H1 (cell line): ENCODE results near the gene RUSC2. TPM values are rescaled to one million over a fixed set of nuclear protein-coding genes. Genes with fewer than 3 reads are reported as not detected.

Source experiments
- CTCF ChIA-PET: fragments of 300-600 bp; sonication (Branson Sonifier 250); formaldehyde crosslinking; loops from one replicate; lab custom pipeline; 2021; ENCODE audit not compliant: partially characterized antibody; lab: Charles Lee
- POLR2A ChIA-PET: fragments of 300-600 bp; sonication (Branson Sonifier 250); formaldehyde crosslinking; loops from one replicate; lab custom pipeline; 2021; ENCODE audit warnings: inconsistent platforms; ENCODE audit not compliant: partially characterized antibody; lab: Charles Lee
- DNase-seq, 2 experiments: peaks; one replicate each; pipeline versions ENCODE4 v3.0.0 to v3.0.0-alpha.2; 2010 to 2022; ENCODE audit warnings: low spot score in 2 of 2, low read depth in 1 of 2, mixed read lengths in 1 of 2
- FAIRE-seq: peaks from 2 replicates; lab custom pipeline; 2011; peaks lifted over from hg19 to GRCh38; lab: Jason Lieb, UNC
- H2AFZ ChIP-seq: 2 replicates; pipeline ENCODE4 v1.8.1; 2012; ENCODE audit warnings: low read length, inconsistent platforms
- H2AK5ac ChIP-seq: 2 replicates; pipeline ENCODE4 v1.6.1; 2013; ENCODE audit warnings: low read depth, low read length
- H2BK120ac ChIP-seq: replicated peaks from 2 replicates; pipeline ENCODE3; 2013; ENCODE audit warnings: low read depth, low read length, inconsistent platforms
- H2BK12ac ChIP-seq: 2 replicates; pipeline ENCODE4 v1.6.1; 2013; ENCODE audit warnings: low read depth, low read length
- H2BK15ac ChIP-seq: 2 replicates; pipeline ENCODE4 v1.6.1; 2013; ENCODE audit warnings: low read length
- H2BK20ac ChIP-seq: 2 replicates; pipeline ENCODE4 v1.6.1; 2013; ENCODE audit warnings: low read length
- H2BK5ac ChIP-seq: 2 replicates; pipeline ENCODE4 v1.6.1; 2013; ENCODE audit warnings: low read depth, low read length
- H3K14ac ChIP-seq: 2 replicates; pipeline ENCODE4 v1.6.1; 2013; ENCODE audit warnings: inconsistent platforms; ENCODE audit not compliant: insufficient read length
- H3K18ac ChIP-seq: 2 replicates; pipeline ENCODE4 v1.6.1; 2013; ENCODE audit warnings: low read length; ENCODE audit errors: extremely low read depth
- H3K23ac ChIP-seq: 2 replicates; pipeline ENCODE4 v1.6.1; 2013; ENCODE audit warnings: inconsistent platforms; ENCODE audit not compliant: insufficient read length
- H3K23me2 ChIP-seq: 2 replicates; pipeline ENCODE4 v1.6.1; 2013; ENCODE audit warnings: low read depth, low read length
- H3K27ac ChIP-seq: 2 replicates; pipeline ENCODE4 v1.6.1; 2011; ENCODE audit warnings: low read depth, low read length, inconsistent platforms
- H3K27me3 ChIP-seq, 4 experiments: replicated peaks in 1 of 4; 1 replicate in 1 of 4; 2 replicates in 3 of 4; pipeline versions ENCODE4 v1.6.1 to v1.8.1; 2011 to 2013; ENCODE audit warnings: low read length in 3 of 4, mild to moderate bottlenecking in 3 of 4, inconsistent platforms in 2 of 4, mixed read lengths in 2 of 4, moderate library complexity in 1 of 4; ENCODE audit not compliant: control insufficient read depth in 3 of 4, insufficient read depth in 3 of 4; ENCODE audit errors: extremely low read depth in 1 of 4
- H3K36me3 ChIP-seq, 4 experiments: 2 replicates each; pipeline versions ENCODE4 v1.6.1 to v1.8.1; 2011 to 2013; ENCODE audit warnings: mild to moderate bottlenecking in 4 of 4, low read length in 3 of 4, moderate library complexity in 2 of 4, control low read depth in 1 of 4, inconsistent platforms in 1 of 4; ENCODE audit not compliant: insufficient read depth in 4 of 4, control insufficient read depth in 2 of 4
- H3K4ac ChIP-seq: replicated peaks from 2 replicates; pipeline ENCODE3; 2013; ENCODE audit warnings: low read length, low read depth, mixed read lengths, inconsistent platforms; ENCODE audit not compliant: insufficient read length
- H3K4me1 ChIP-seq, 4 experiments: replicated peaks in 1 of 4; 1 replicate in 1 of 4; 2 replicates in 3 of 4; pipeline versions ENCODE4 v1.6.1 to v1.8.1; 2011 to 2013; ENCODE audit warnings: low read length in 3 of 4, inconsistent platforms in 2 of 4, mixed read lengths in 1 of 4; ENCODE audit not compliant: insufficient read depth in 4 of 4, control insufficient read depth in 3 of 4
- H3K4me2 ChIP-seq, 2 experiments: 2 replicates each; pipeline versions ENCODE4 v1.6.1 to v1.8.1; 2011 to 2013; ENCODE audit warnings: low read depth in 2 of 2, low read length in 2 of 2, control low read depth in 1 of 2, inconsistent platforms in 1 of 2, mild to moderate bottlenecking in 1 of 2; ENCODE audit not compliant: insufficient read depth in 1 of 2
- H3K4me3 ChIP-seq, 4 experiments: fragments of 200-600, 300-600 bp in 1 of 4; sonication (generic), shearing (Covaris generic), sonication (Bioruptor Twin) in 1 of 4; 2 replicates each; pipeline versions ENCODE4 v1.5.1 to v1.8.1; 2011 to 2016; ENCODE audit warnings: low read length in 4 of 4, low read depth in 3 of 4, control low read depth in 2 of 4, inconsistent platforms in 2 of 4, mild to moderate bottlenecking in 2 of 4, mixed read lengths in 1 of 4, moderate library complexity in 1 of 4; ENCODE audit not compliant: insufficient read depth in 2 of 4; ENCODE audit errors: extremely low read depth in 1 of 4
- H3K56ac ChIP-seq: replicated peaks from 2 replicates; pipeline ENCODE3; 2013; ENCODE audit warnings: low read depth, mild to moderate bottlenecking, mixed read lengths, low read length, inconsistent platforms; ENCODE audit not compliant: insufficient read length
- H3K79me1 ChIP-seq: 2 replicates; pipeline ENCODE4 v1.6.1; 2013; ENCODE audit warnings: low read depth, low read length, control low read depth
- H3K79me2 ChIP-seq, 2 experiments: 2 replicates each; pipeline versions ENCODE4 v1.6.1 to v1.8.1; 2012 to 2013; ENCODE audit warnings: low read length in 2 of 2, mild to moderate bottlenecking in 2 of 2, inconsistent platforms in 1 of 2; ENCODE audit not compliant: insufficient read depth in 2 of 2, control insufficient read depth in 1 of 2
- H3K9ac ChIP-seq, 4 experiments: replicated peaks in 1 of 4; 1 replicate in 1 of 4; 2 replicates in 3 of 4; pipeline versions ENCODE4 v1.6.1 to v1.8.1; 2011 to 2013; ENCODE audit warnings: low read depth in 3 of 4, low read length in 3 of 4, control low read depth in 2 of 4, mild to moderate bottlenecking in 2 of 4, moderate library complexity in 2 of 4, inconsistent platforms in 1 of 4; ENCODE audit errors: extremely low read depth in 1 of 4
- H3K9me3 ChIP-seq, 2 experiments: 2 replicates each; pipeline versions ENCODE4 v1.6.1 to v1.8.1; 2012 to 2013; ENCODE audit warnings: mild to moderate bottlenecking in 2 of 2, moderate library complexity in 2 of 2, control low read depth in 1 of 2, inconsistent platforms in 1 of 2, low read depth in 1 of 2, low read length in 1 of 2, mixed read lengths in 1 of 2; ENCODE audit not compliant: insufficient read depth in 2 of 2
- H4K20me1 ChIP-seq, 2 experiments: replicated peaks in 1 of 2; 2 replicates each; pipeline versions ENCODE3 to v1.8.1; 2011 to 2013; ENCODE audit warnings: inconsistent platforms in 2 of 2, low read length in 2 of 2, mild to moderate bottlenecking in 1 of 2; ENCODE audit not compliant: insufficient read depth in 2 of 2, control insufficient read depth in 1 of 2
- H4K5ac ChIP-seq: 2 replicates; pipeline ENCODE4 v1.6.1; 2013; ENCODE audit warnings: low read length, low read depth, mixed read lengths, inconsistent platforms; ENCODE audit not compliant: insufficient read length
- H4K8ac ChIP-seq: 2 replicates; pipeline ENCODE4 v1.8.0; 2013; ENCODE audit warnings: mild to moderate bottlenecking, moderate library complexity, low read length, inconsistent platforms; ENCODE audit not compliant: insufficient read depth; ENCODE audit errors: extremely low read depth
- H4K91ac ChIP-seq: replicated peaks from 2 replicates; pipeline ENCODE3; 2013; ENCODE audit warnings: low read length, mixed read lengths, inconsistent platforms; ENCODE audit not compliant: insufficient read length
- CHD1 ChIP-seq: IDR thresholded peaks from 2 replicates; pipeline ENCODE4 v1.6.1; 2012; ENCODE audit warnings: low read depth, low read length, improper control_type of control experiment
- CTBP2 ChIP-seq: IDR thresholded peaks from 2 replicates; pipeline ENCODE4 v1.7.0; 2011; ENCODE audit warnings: borderline replicate concordance, mild to moderate bottlenecking, moderate library complexity, mixed read lengths, low read length; ENCODE audit not compliant: insufficient read depth, insufficient read length
- HDAC2 ChIP-seq, 2 experiments: fragments of 300-600 bp in 1 of 2; sonication (generic) in 1 of 2; IDR thresholded peaks; 2 replicates each; pipeline ENCODE4 v1.6.1; 2011 to 2012; ENCODE audit warnings: low read depth in 2 of 2, low read length in 2 of 2, mild to moderate bottlenecking in 2 of 2, moderate library complexity in 2 of 2, borderline replicate concordance in 1 of 2, inconsistent platforms in 1 of 2
- KDM4A ChIP-seq: IDR thresholded peaks from one replicate; pipeline ENCODE4 v1.7.1; 2012; ENCODE audit warnings: low read depth, mild to moderate bottlenecking, moderate library complexity, low read length, inconsistent platforms; ENCODE audit not compliant: severe bottlenecking
- TAF1 ChIP-seq: IDR thresholded peaks from 2 replicates; pipeline ENCODE4 v1.6.1; 2011; ENCODE audit warnings: mild to moderate bottlenecking, low read depth, low read length
- TEAD4 ChIP-seq: IDR thresholded peaks from 2 replicates; pipeline ENCODE4 v1.6.1; 2012; ENCODE audit warnings: low read depth, low read length, inconsistent platforms, mixed read lengths
- ZNF274 ChIP-seq: IDR thresholded peaks from 2 replicates; pipeline ENCODE4 v1.7.0; 2012; ENCODE audit warnings: low read length, borderline replicate concordance; ENCODE audit errors: extremely low read depth
- WGBS, 2 experiments: shearing (Covaris generic) in 1 of 2; methylation state at CpG; one replicate each; pipeline versions ENCODE4 v1.1.6 to v1.1.7; 2013 to 2015; ENCODE audit warnings: low lambda C conversion rate in 2 of 2, mixed read lengths in 2 of 2, inconsistent platforms in 1 of 2, low coverage in 1 of 2, missing lambda C conversion rate in 1 of 2; ENCODE audit not compliant: insufficient replicate concordance in 2 of 2, insufficient coverage in 1 of 2, insufficient read length in 1 of 2; ENCODE audit errors: extremely low coverage in 1 of 2, missing lambda C conversion rate in 1 of 2; 5-methylcytosine and 5-hydroxymethylcytosine counted together
- polyA plus RNA-seq, 7 experiments: library from polyadenylated mRNA; depleted of rRNA in 3 of 7; stranded (reverse) in 5 of 7; unstranded in 2 of 7; fragments of >200 nt in 5 of 7; fragments of 200-250 nt in 2 of 7; gene quantifications; 1 replicate in 5 of 7; 2 replicates in 1 of 7; 4 replicates in 1 of 7; pipeline versions ENCODE4 v1.2.1 to v1.2.3, GENCODE V29; 2011 to 2013; ENCODE audit warnings: missing spikeins in 2 of 7, mixed read lengths in 2 of 7
- total RNA-seq: library from RNA; stranded (reverse); fragmentation: NEBNext Ultra II Directional; extraction: Animal tissue kit (Norgen Biotek cat#: 25700); gene quantifications from 2 replicates; pipeline ENCODE4 v1.2.1, GENCODE V29; 2021
- TF ChIP-seq, protein P1 (sequence below): IDR thresholded peaks from 2 replicates; pipeline ENCODE4 v1.6.1; 2012; ENCODE audit warnings: inconsistent platforms
- TF ChIP-seq, protein P2 (sequence below), 3 experiments: IDR thresholded peaks; 1 replicate in 2 of 3; 2 replicates in 1 of 3; pipeline versions ENCODE4 v1.5.1 to v1.6.1; 2011; ENCODE audit warnings: low read length in 3 of 3, mild to moderate bottlenecking in 3 of 3, inconsistent platforms in 2 of 3, low read depth in 1 of 3, moderate library complexity in 1 of 3; ENCODE audit not compliant: insufficient read depth in 1 of 3; ENCODE audit errors: control extremely low read depth in 1 of 3

Gene RUSC2
- total and polyA plus RNA-seq, 2 of the 8 experiments (the other 6 are each of a cell fraction or from before 2014, with no cell fraction given), result 4.2 to 7.9 TPM

DNA sequence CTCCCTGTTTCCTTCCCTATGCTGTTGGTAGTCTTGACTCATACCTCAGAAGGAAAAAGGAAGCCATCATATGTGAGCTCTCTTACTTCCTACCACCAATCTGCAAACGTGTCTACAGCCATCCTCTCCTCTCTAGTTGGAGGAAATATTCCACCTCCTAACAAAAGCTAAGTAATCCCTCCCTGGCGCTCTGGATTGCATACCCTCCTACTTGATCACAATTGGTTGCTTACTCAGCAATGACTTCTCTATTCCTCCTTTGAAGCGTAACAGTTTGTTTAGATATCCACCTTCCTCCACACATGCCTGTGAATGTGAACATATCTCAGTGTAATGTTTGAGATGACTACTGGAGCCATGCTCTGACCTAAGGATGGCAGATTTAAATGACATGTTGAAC, 18.2 kb downstream of the RUSC2 start:
- DNase-seq (no peak), FAIRE-seq (no peak)
- Histone ChIP-seq H3K36me3 (no peaks in the 10 kb centered on the region), H3K27me3 (no peaks in the 10 kb centered on the region), H2BK120ac (no peak overlapping the region), H3K4me1 (peaks cover 0 to 4% (median 0%) of the 10 kb centered on the region in 4 experiments; a peak in 1 of 7 replicates), H3K4me3 (no peak overlapping the region), H3K18ac (no peak overlapping the region), H3K56ac (no peak overlapping the region), H4K5ac (no peak overlapping the region), H3K79me1 (no peaks in the 10 kb centered on the region), H3K79me2 (no peaks in the 10 kb centered on the region), H3K9me3 (no peaks in the 10 kb centered on the region), H2AFZ (no peak overlapping the region), H3K23ac (no peak overlapping the region), H2BK5ac (no peak overlapping the region), H3K27ac (no peak overlapping the region), H4K8ac (no peak overlapping the region), H2BK12ac (no peak overlapping the region), H3K23me2 (no peaks in the 10 kb centered on the region), H4K20me1 (no peaks in the 10 kb centered on the region), H3K4me2 (no peak overlapping the region), H2BK15ac (no peak overlapping the region), H2BK20ac (no peak overlapping the region), H2AK5ac (no peak overlapping the region), H3K4ac (no peak overlapping the region), H4K91ac (no peak overlapping the region), H3K14ac (no peak overlapping the region), H3K9ac (no peak overlapping the region)
- WGBS, 2 experiments, result 74% methylated on average over 3 of the region's 3 CpGs; no CpG with 5 or more reads in 1 of the 2 experiments
- ChIA-PET CTCF (interaction anchor here (1.1 to 9.7 kb wide), 5 partner anchors 11 to 45 kb away, joined by 3 to 75 read pairs (median 9); partner anchors contain the start of gene RUSC2), POLR2A (interaction anchor here (1.1 to 2.2 kb wide), 3 partner anchors 9 to 12 kb away, joined by 3 to 6 read pairs (median 6); no protein-coding TSS in a partner anchor)
- TF ChIP-seq HDAC2 (IDR thresholded peaks at IDR 0.05; ENCODE audit: borderline replicate concordance in 1 of 2, low read depth in 2 of 2, low read length in 2 of 2), result no peak
- no peak for TF ChIP-seq ZNF274
- TF ChIP-seq, protein P1, sequence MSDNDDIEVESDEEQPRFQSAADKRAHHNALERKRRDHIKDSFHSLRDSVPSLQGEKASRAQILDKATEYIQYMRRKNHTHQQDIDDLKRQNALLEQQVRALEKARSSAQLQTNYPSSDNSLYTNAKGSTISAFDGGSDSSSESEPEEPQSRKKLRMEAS, result no peak
- no peak for TF ChIP-seq TAF1
- TF ChIP-seq CTBP2, result no peak
- no peak for TF ChIP-seq TEAD4
- TF ChIP-seq CHD1, result no peak
- TF ChIP-seq KDM4A, result no peak
- TF ChIP-seq, protein P2, sequence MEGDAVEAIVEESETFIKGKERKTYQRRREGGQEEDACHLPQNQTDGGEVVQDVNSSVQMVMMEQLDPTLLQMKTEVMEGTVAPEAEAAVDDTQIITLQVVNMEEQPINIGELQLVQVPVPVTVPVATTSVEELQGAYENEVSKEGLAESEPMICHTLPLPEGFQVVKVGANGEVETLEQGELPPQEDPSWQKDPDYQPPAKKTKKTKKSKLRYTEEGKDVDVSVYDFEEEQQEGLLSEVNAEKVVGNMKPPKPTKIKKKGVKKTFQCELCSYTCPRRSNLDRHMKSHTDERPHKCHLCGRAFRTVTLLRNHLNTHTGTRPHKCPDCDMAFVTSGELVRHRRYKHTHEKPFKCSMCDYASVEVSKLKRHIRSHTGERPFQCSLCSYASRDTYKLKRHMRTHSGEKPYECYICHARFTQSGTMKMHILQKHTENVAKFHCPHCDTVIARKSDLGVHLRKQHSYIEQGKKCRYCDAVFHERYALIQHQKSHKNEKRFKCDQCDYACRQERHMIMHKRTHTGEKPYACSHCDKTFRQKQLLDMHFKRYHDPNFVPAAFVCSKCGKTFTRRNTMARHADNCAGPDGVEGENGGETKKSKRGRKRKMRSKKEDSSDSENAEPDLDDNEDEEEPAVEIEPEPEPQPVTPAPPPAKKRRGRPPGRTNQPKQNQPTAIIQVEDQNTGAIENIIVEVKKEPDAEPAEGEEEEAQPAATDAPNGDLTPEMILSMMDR (IDR thresholded peaks at IDR 0.05; ENCODE audit: control extremely low read depth in 1 of 3, insufficient read depth in 1 of 3, low read depth in 1 of 3, low read length in 3 of 3), result no peak
